ENCODE measurements around the gene ZNF322. TPM values are rescaled to one million over a fixed set of nuclear protein-coding genes. Genes with fewer than 3 reads are reported as not detected.

The ZNF322 gene
- total RNA-seq, 1 experiment from 2014 or later = 39.1 TPM

GRCh38 chr6:26592649-26593048 lies 66.9 kb downstream of the ZNF322 start:
- Histone ChIP-seq H2BK15ac (ENCODE audit: low read depth, low read length) (no peak overlapping the region), H3T11ph (ENCODE audit: low read length) (no peak overlapping the region), H2AK5ac (ENCODE audit: insufficient read length, low read length) (no peak overlapping the region), H3K23ac (ENCODE audit: insufficient read length, low read depth, low read length) (no peak overlapping the region), H3K4ac (ENCODE audit: low read depth, low read length) (no peak overlapping the region), H2AFZ (ENCODE audit: low read length) (no peak overlapping the region), H3K79me1 (ENCODE audit: insufficient read depth, low read depth, low read length, poor library complexity, severe bottlenecking) (peaks cover 3% of the 10 kb centered on the region), H2BK12ac (ENCODE audit: insufficient read length, low read depth, low read length) (no peak overlapping the region), H3K18ac (ENCODE audit: insufficient read length, low read depth, low read length) (no peak overlapping the region), H2BK20ac (ENCODE audit: low read depth, low read length, poor library complexity, severe bottlenecking) (no peak overlapping the region), H4K5ac (ENCODE audit: insufficient read length, low read depth, low read length) (no peak overlapping the region), H3K23me2 (ENCODE audit: insufficient read length, low read depth, low read length, poor library complexity, severe bottlenecking) (peaks cover 18% of the 10 kb centered on the region), H4K8ac (replicated peaks; ENCODE audit: insufficient read length, low read depth, low read length) (no peak overlapping the region), H4K20me1 (ENCODE audit: control insufficient read depth, insufficient read depth, insufficient read length) (no peaks in the 10 kb centered on the region), H2BK120ac (ENCODE audit: low read depth, low read length, poor library complexity, severe bottlenecking) (no peak overlapping the region), H3K9me3 (ENCODE audit: control insufficient read depth, low read depth, low read length) (no peaks in the 10 kb centered on the region), H3K27me3 (ENCODE audit: insufficient read depth, low read length) (no peaks in the 10 kb centered on the region), H3K14ac (ENCODE audit: insufficient read depth, low read length) (no peak overlapping the region), H3K4me2 (ENCODE audit: insufficient read depth, insufficient read length, low read length) (no peak overlapping the region), H3K27ac (ENCODE audit: insufficient read length, low read depth, low read length) (no peak overlapping the region), H3K79me2 (ENCODE audit: insufficient read depth, low read length) (peaks cover 3% of the 10 kb centered on the region; the same call in 1 of the 2 replicates), H2BK5ac (ENCODE audit: insufficient read length, low read length) (no peak overlapping the region), H3K56ac (ENCODE audit: insufficient read length, low read depth, low read length) (no peak overlapping the region), H4K91ac (ENCODE audit: insufficient read length, low read depth, low read length) (no peak overlapping the region), H3K9ac (ENCODE audit: extremely low read depth, insufficient read length, low read length) (no peak overlapping the region), H3K4me1 (ENCODE audit: insufficient read depth, low read length) (no peaks in the 10 kb centered on the region)
- Mint-ChIP-seq H3K4me3 (peak overlapping the region in 1 of 2 experiments; percentile 20; a peak in 2 of 5 replicates), H3K9me3 (no peaks in the 10 kb centered on the region), H3K27me3 (ENCODE audit: low read depth) (peaks cover 5% of the 10 kb centered on the region; the same call in 1 of the 2 replicates), H3K36me3 (ENCODE audit: insufficient read depth in 1 of 3, low read depth in 3 of 3) (no peaks in the 10 kb centered on the region), H3K4me1 (peaks cover 3 to 7% of the 10 kb centered on the region in 2 experiments; a peak in 3 of 4 replicates), H3K27ac (no peak overlapping the region)
- TF ChIP-seq CTCF (conservative IDR thresholded peaks at IDR 0.05) = no peak
- no CpG with 5 or more reads among the region's 4 CpGs for WGBS (ENCODE audit: extremely low coverage, insufficient read length, low lambda C conversion rate)
- no peak for DNase-seq
